Esophagus squamous epithelium (tissue), 5 donors: Measurements from ENCODE around the gene ATF7IP. TPM values are rescaled to one million over a fixed set of nuclear protein-coding genes. Genes with fewer than 3 reads are reported as not detected.
"Not testable (repeated sequence)": the region's sequence is repeated elsewhere in the genome, so short reads cannot be mapped to it uniquely, and the experiment has no call there.

Experiments used
- DNase-seq: peaks from one replicate; lab custom pipeline; 2025; lab: John Stamatoyannopoulos, UW
- H3K27ac ChIP-seq, 4 donors: fragments of 200-600 bp; sonication (generic); one replicate each; pipeline ENCODE4 v1.5.1; 2016 to 2019; ENCODE audit warnings: mild to moderate bottlenecking in 1 of 4
- H3K27me3 ChIP-seq, 4 donors: fragments of 200-600 bp; sonication (generic); 1 replicate in 3 of 4; 2 replicates in 1 of 4; pipeline versions ENCODE4 v1.5.1 to v1.6.0; 2017 to 2021; ENCODE audit warnings: antibody characterized with exemption in 1 of 4
- H3K36me3 ChIP-seq, 3 donors: fragments of 200-600 bp; sonication (generic); one replicate each; pipeline ENCODE4 v1.5.1; 2016 to 2019
- H3K4me1 ChIP-seq, 3 donors: fragments of 200-600 bp; sonication (generic); one replicate each; pipeline ENCODE4 v1.5.1; 2017 to 2019
- H3K4me3 ChIP-seq, 4 donors: fragments of 200-600 bp; sonication (generic); 1 replicate in 3 of 4; 2 replicates in 1 of 4; pipeline ENCODE4 v1.5.1; 2016 to 2019; ENCODE audit warnings: mild to moderate bottlenecking in 2 of 4, moderate library complexity in 1 of 4
- H3K9me3 ChIP-seq, 3 donors: fragments of 200-600 bp; sonication (generic); one replicate each; pipeline ENCODE4 v1.5.1; 2016 to 2019
- CTCF ChIP-seq, 6 experiments: fragments of 450-650 bp in 4 of 6; fragments of 200-600 bp in 2 of 6; sonication (generic) in 2 of 6; IDR thresholded peaks; one replicate each; pipeline ENCODE4 v1.5.1; 2016 to 2019; ENCODE audit warnings: antibody characterized with exemption in 6 of 6, mild to moderate bottlenecking in 4 of 6, moderate library complexity in 4 of 6
- POLR2A ChIP-seq, 4 donors: fragments of 450-650 bp; IDR thresholded peaks; one replicate each; pipeline ENCODE4 v1.6.1; 2017; ENCODE audit warnings: antibody characterized with exemption in 4 of 4, mild to moderate bottlenecking in 4 of 4, moderate library complexity in 3 of 4
- WGBS, 2 donors: methylation state at CpG; one replicate each; pipeline ENCODE4 v1.1.5; 2018; 5-methylcytosine and 5-hydroxymethylcytosine counted together
- intact Hi-C: fragments of 100-400 bp; cut with DNase I; formaldehyde crosslinking; loops from one replicate; pipeline ENCODE4 v1.15.0; 2022
- total RNA-seq, 4 donors: library from RNA; depleted of rRNA; stranded (reverse); fragments of >200 nt; gene quantifications; one replicate each; pipeline ENCODE4 v1.1.0, GENCODE V29; 2016
- donor health status: DM: yes; HTN: yes; CAD: no.

The ATF7IP gene
- total RNA-seq, 4 donors from 2014 or later = 29.2 to 38.7 (median 34.8) TPM

- H3K27ac ChIP-seq = peak overlapping the region; percentile 19 to 49 (median 26)
- WGBS, 2 donors = 55 to 60% methylated on average over 1 of the region's 1 CpG
- intact Hi-C loops = no loop called here
These were observed 30.6 kb downstream of the ATF7IP start for GRCh38 chr12:14396071-14396470.

GRCh38 chr12:14399871-14400270 is 34.4 kb downstream of the ATF7IP start:
- H3K27me3 ChIP-seq = no peaks in the 10 kb centered on the region
- peak overlapping the region in 2 of 4 donors; percentile 19 to 22 for H3K27ac ChIP-seq

More at GRCh38 chr12:14396071-14396470, 30.6 kb downstream of the ATF7IP start:
- TF ChIP-seq POLR2A (IDR thresholded peaks at IDR 0.05) (peak in 1 of 4 donors; percentile 24), CTCF (IDR thresholded peaks at IDR 0.05) (no peak)
- Histone ChIP-seq H3K27me3 (no peaks in the 10 kb centered on the region), H3K36me3 (peaks cover 0 to 8% (median 0%) of the 10 kb centered on the region in 3 donors), H3K4me1 (peaks cover 8 to 74% (median 25%) of the 10 kb centered on the region in 3 donors), H3K4me3 (no peak overlapping the region), H3K9me3 (peaks cover 0 to 9% (median 0%) of the 10 kb centered on the region in 3 donors)
- DNase-seq = no peak

GRCh38 chr12:14400599-14400998 is 35.1 kb downstream of the ATF7IP start:
- no peak overlapping the region for H3K4me3 ChIP-seq
- no peaks in the 10 kb centered on the region for H3K27me3 ChIP-seq
- H3K27ac ChIP-seq = no peak overlapping the region
- no peak for DNase-seq
- H3K36me3 ChIP-seq = peaks cover 0 to 8% (median 0%) of the 10 kb centered on the region in 3 donors
- no peak for TF ChIP-seq POLR2A (IDR thresholded peaks at IDR 0.05)
- TF ChIP-seq CTCF (IDR thresholded peaks at IDR 0.05) = no peak
- intact Hi-C loops = no loop called here
- H3K4me1 ChIP-seq = peaks cover 7 to 62% (median 10%) of the 10 kb centered on the region in 3 donors
- 45 to 50% methylated on average over 1 of the region's 1 CpG for WGBS, 2 donors
- H3K9me3 ChIP-seq = peaks cover 0 to 9% (median 0%) of the 10 kb centered on the region in 3 donors

More at GRCh38 chr12:14399871-14400270, 34.4 kb downstream of the ATF7IP start:
- Histone ChIP-seq H3K9me3 (peaks cover 0 to 9% (median 0%) of the 10 kb centered on the region in 3 donors), H3K36me3 (peaks cover 0 to 8% (median 0%) of the 10 kb centered on the region in 3 donors), H3K4me1 (peaks cover 10 to 68% (median 16%) of the 10 kb centered on the region in 3 donors), H3K4me3 (peak overlapping the region in 1 of 4 donors; percentile 21)
- TF ChIP-seq CTCF (IDR thresholded peaks at IDR 0.05) (no peak), POLR2A (IDR thresholded peaks at IDR 0.05) (no peak)
- no peak for DNase-seq
- 57 to 60% methylated on average over 3 of the region's 3 CpGs for WGBS, 2 donors
- intact Hi-C loops = no loop called here

- H3K27me3 ChIP-seq, H3K9me3 ChIP-seq, DNase-seq, H3K4me3 ChIP-seq, H3K36me3 ChIP-seq, intact Hi-C loops, H3K27ac ChIP-seq: not testable (repeated sequence)
- WGBS, 2 donors = 58 to 81% methylated on average over 6 of the region's 6 CpGs
- peaks cover 7 to 62% (median 10%) of the 10 kb centered on the region in 3 donors for H3K4me1 ChIP-seq
These were observed 35.8 kb downstream of the ATF7IP start for GRCh38 chr12:14401267-14401666.

- Histone ChIP-seq H3K4me1 (peaks cover 7 to 54% (median 10%) of the 10 kb centered on the region in 3 donors), H3K27ac (peak overlapping the region in 1 of 4 donors; percentile 36)
These were observed 37.2 kb downstream of the ATF7IP start for GRCh38 chr12:14402697-14403096.

More at GRCh38 chr12:14402697-14403096, 37.2 kb downstream of the ATF7IP start:
- no peak for DNase-seq
- Histone ChIP-seq H3K9me3 (peaks cover 0 to 9% (median 0%) of the 10 kb centered on the region in 3 donors), H3K4me3 (no peak overlapping the region), H3K27me3 (no peaks in the 10 kb centered on the region), H3K36me3 (peaks cover 0 to 4% (median 0%) of the 10 kb centered on the region in 3 donors)
- TF ChIP-seq CTCF (IDR thresholded peaks at IDR 0.05) (no peak), POLR2A (IDR thresholded peaks at IDR 0.05) (no peak)
- WGBS, 2 donors = 79 to 85% methylated on average over 4 of the region's 4 CpGs
- intact Hi-C loops = no loop called here
